ENCODE data around the gene PANK2. TPM values are rescaled to one million over a fixed set of nuclear protein-coding genes. Genes with fewer than 3 reads are reported as not detected.

PANK2 gene
- total RNA-seq, 1 donor from 2014 or later, result 59.3 TPM

GRCh38 chr20:3900187-3900604 lies 11.0 kb downstream of the PANK2 start:
- Mint-ChIP-seq H3K4me1 (ENCODE audit: low read depth, unreplicated experiment) (peaks cover 42% of the 10 kb centered on the region), H3K4me3 (ENCODE audit: unreplicated experiment) (peak overlapping the region; percentile 50), H3K9me3 (ENCODE audit: unreplicated experiment) (peaks cover 4% of the 10 kb centered on the region), H3K36me3 (ENCODE audit: low read depth, unreplicated experiment) (peaks cover 6% of the 10 kb centered on the region), H3K27ac (ENCODE audit: unreplicated experiment) (no peak overlapping the region), H3K27me3 (ENCODE audit: low read depth, unreplicated experiment) (no peaks in the 10 kb centered on the region)
- H3K27me3 ChIP-seq (ENCODE audit: insufficient read depth, low read length), result no peaks in the 10 kb centered on the region
- no peak overlapping the region for H3K4me3 ChIP-seq (ENCODE audit: insufficient read depth, low read depth, low read length)
- H3K4me1 ChIP-seq (ENCODE audit: insufficient read depth, low read length), result peaks cover 5% of the 10 kb centered on the region
- H3K4me2 ChIP-seq (ENCODE audit: low read length), result no peak overlapping the region
- H3K79me2 ChIP-seq (ENCODE audit: insufficient read depth, low read length), result peaks cover 100% of the 10 kb centered on the region
- no peak overlapping the region for H3K9ac ChIP-seq (ENCODE audit: low read length)
- no peak overlapping the region for H3K27ac ChIP-seq (ENCODE audit: low read depth, low read length)
- DNase-seq (ENCODE audit: low read depth), result peak; percentile 29
- no peak overlapping the region for H2AFZ ChIP-seq (ENCODE audit: low read depth, low read length)
- no peak for TF ChIP-seq CTCF (IDR thresholded peaks at IDR 0.05; ENCODE audit: insufficient read depth, low read depth, low read length)
- TF ChIP-seq EZH2 (IDR thresholded peaks at IDR 0.05; ENCODE audit: insufficient read depth, low read length), result no peak
- peaks cover 100% of the 10 kb centered on the region for H4K20me1 ChIP-seq (ENCODE audit: insufficient read depth, low read length)
- H3K9me3 ChIP-seq (ENCODE audit: insufficient read depth, low read depth, low read length), result no peaks in the 10 kb centered on the region
- FAIRE-seq, result no peak
- peaks cover 6% of the 10 kb centered on the region for H3K36me3 ChIP-seq (ENCODE audit: insufficient read depth, low read length)

DNA sequence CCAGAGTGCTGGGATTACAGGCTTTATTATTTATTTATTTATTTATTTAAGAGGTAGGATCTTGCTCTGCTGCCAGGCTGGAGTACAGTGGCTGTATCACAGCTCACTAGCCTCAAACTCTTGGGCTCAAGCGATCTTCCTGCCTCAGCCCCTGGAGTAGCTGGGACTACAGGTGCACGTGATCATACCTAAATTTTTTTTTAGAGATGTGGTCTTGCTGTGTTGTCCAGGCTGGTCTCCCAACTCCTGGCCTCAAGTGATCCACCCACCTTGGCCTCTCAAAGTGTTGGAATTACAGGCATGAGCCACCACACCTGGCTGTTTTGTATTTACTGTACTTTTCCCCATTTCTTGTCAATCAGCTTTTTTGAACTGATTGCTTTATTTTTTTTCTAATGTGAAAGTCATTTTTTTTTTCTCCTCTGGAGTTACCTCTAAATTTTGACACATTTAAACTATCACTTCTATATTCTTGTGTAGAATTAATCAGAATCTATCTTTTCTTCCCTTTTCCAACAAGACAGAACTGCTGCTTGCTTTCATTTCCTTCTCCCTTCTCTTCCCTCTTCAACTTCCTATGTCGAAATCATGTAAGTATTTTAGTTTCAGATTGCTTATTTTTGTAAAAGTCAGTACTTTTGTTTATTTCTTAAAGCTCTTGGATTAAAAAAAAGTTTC lies 12.0 kb downstream of the PANK2 start:
- Mint-ChIP-seq H3K9me3 (ENCODE audit: unreplicated experiment) (peaks cover 4% of the 10 kb centered on the region), H3K4me3 (ENCODE audit: unreplicated experiment) (no peak overlapping the region), H3K27me3 (ENCODE audit: low read depth, unreplicated experiment) (no peaks in the 10 kb centered on the region), H3K4me1 (ENCODE audit: low read depth, unreplicated experiment) (peaks cover 38% of the 10 kb centered on the region), H3K27ac (ENCODE audit: unreplicated experiment) (no peak overlapping the region), H3K36me3 (ENCODE audit: low read depth, unreplicated experiment) (peaks cover 6% of the 10 kb centered on the region)
- Histone ChIP-seq H3K9me3 (ENCODE audit: insufficient read depth, low read depth, low read length) (no peaks in the 10 kb centered on the region), H3K27ac (ENCODE audit: low read depth, low read length) (no peak overlapping the region), H3K36me3 (ENCODE audit: insufficient read depth, low read length) (peaks cover 6% of the 10 kb centered on the region), H3K79me2 (ENCODE audit: insufficient read depth, low read length) (peaks cover 100% of the 10 kb centered on the region), H3K4me1 (ENCODE audit: insufficient read depth, low read length) (peaks cover 5% of the 10 kb centered on the region), H4K20me1 (ENCODE audit: insufficient read depth, low read length) (peaks cover 97% of the 10 kb centered on the region), H3K27me3 (ENCODE audit: insufficient read depth, low read length) (no peaks in the 10 kb centered on the region), H3K9ac (ENCODE audit: low read length) (no peak overlapping the region), H3K4me2 (ENCODE audit: low read length) (peak overlapping the region; percentile 3), H2AFZ (ENCODE audit: low read depth, low read length) (no peak overlapping the region), H3K4me3 (ENCODE audit: insufficient read depth, low read depth, low read length) (no peak overlapping the region)
- TF ChIP-seq CTCF (IDR thresholded peaks at IDR 0.05; ENCODE audit: insufficient read depth, low read depth, low read length) (no peak), EZH2 (IDR thresholded peaks at IDR 0.05; ENCODE audit: insufficient read depth, low read length) (no peak)
- no peak for DNase-seq (ENCODE audit: low read depth)
- FAIRE-seq, result no peak
